ENCODE data around the gene PNPLA1. TPM values are rescaled to one million over a fixed set of nuclear protein-coding genes. Genes with fewer than 3 reads are reported as not detected.

Gene PNPLA1
- total RNA-seq, 1 experiment from 2014 or later, result 0.10 TPM

DNA sequence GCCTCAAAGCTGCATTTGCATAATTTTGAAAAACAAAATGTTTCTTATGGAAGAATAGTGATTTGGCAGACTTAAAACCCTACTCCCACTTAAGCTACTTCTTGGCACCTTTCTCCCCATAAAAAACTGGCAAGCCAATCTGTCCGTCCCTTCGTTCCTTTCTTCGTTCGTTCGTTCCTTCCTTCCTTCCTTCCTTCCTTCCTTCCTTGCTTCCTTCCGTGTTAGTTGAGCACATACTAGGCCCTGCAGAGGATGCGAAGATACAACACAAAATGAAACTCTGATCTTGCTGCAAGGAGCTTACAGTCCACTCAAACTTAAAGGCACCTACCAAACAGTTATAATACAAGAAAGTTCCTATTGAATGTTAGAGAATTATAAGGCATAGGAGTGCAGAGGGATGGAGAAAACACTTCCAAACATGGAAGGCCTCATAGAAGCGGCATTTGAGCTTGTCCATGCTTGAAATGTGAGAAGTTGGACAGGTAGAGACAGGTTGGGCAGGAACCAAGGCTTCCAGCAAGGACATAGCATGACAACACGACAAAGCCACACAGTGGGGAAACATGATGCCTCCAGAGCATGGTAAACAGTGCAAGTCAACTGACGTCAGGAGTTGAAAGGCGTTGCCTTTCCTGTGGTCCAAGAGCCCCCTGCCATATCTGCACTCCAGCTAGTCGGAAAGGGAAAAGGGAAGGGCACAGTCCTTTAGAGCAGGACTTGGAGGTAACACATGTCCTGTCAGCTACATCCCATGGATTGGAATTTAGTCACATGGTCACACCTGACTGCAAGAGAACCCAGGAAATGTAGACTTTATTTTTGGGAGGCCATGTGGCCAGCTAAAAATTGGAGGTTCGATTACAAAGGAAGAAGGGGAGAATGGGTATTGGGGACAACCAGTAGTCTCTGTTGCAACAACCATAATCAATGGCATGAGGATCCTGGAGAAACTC, 7.0 kb downstream of the PNPLA1 start:
- Histone ChIP-seq H3K4me3 (replicated peaks in 1 of 2; ENCODE audit: low read depth in 1 of 2, low read length in 2 of 2) (no peak overlapping the region), H3K27ac (ENCODE audit: low read depth, low read length) (no peak overlapping the region), H3K4me2 (ENCODE audit: low read length) (no peak overlapping the region), H2AFZ (ENCODE audit: low read depth, low read length, poor library complexity, severe bottlenecking) (no peak overlapping the region), H3K9me3 (ENCODE audit: control insufficient read depth in 1 of 2, insufficient read depth in 1 of 2, low read depth in 1 of 2, low read length in 2 of 2) (no peaks in the 10 kb centered on the region), H3K4me1 (ENCODE audit: control insufficient read depth in 1 of 2, insufficient read depth in 2 of 2, low read length in 2 of 2) (no peaks in the 10 kb centered on the region), H4K20me1 (ENCODE audit: insufficient read depth) (no peaks in the 10 kb centered on the region), H3K9ac (ENCODE audit: low read length) (no peak overlapping the region), H3K79me2 (ENCODE audit: insufficient read depth, low read length) (no peaks in the 10 kb centered on the region), H3K9me2 (ENCODE audit: insufficient read depth) (no peaks in the 10 kb centered on the region), H3K36me3 (ENCODE audit: control insufficient read depth in 1 of 2, insufficient read depth in 2 of 2, low read length in 2 of 2) (no peaks in the 10 kb centered on the region), H3K27me3 (ENCODE audit: insufficient read depth, low read length) (peaks cover 19% of the 10 kb centered on the region; the same call in 1 of the 2 replicates)
- TF ChIP-seq SIN3A (IDR thresholded peaks at IDR 0.05; ENCODE audit: low read depth) (no peak), POLR2AphosphoS5 (IDR thresholded peaks at IDR 0.05; ENCODE audit: low read depth, low read length) (no peak), ZNF274 (IDR thresholded peaks at IDR 0.05; ENCODE audit: low read depth, low read length) (no peak), REST (IDR thresholded peaks at IDR 0.05; ENCODE audit: low read depth) (no peak), FOSL1 (IDR thresholded peaks at IDR 0.05; ENCODE audit: low read depth) (no peak), ZFX (IDR thresholded peaks at IDR 0.05) (no peak), POLR2A (IDR thresholded peaks at IDR 0.05; ENCODE audit: borderline replicate concordance, extremely low read depth, insufficient read depth, insufficient read length) (no peak), CEBPB (IDR thresholded peaks at IDR 0.05; ENCODE audit: low read depth) (no peak), SP1 (IDR thresholded peaks at IDR 0.05; ENCODE audit: low read depth) (no peak), EZH2phosphoT487 (IDR thresholded peaks at IDR 0.05; ENCODE audit: borderline replicate concordance) (no peak), JUND (IDR thresholded peaks at IDR 0.05) (no peak), EGR1 (IDR thresholded peaks at IDR 0.05; ENCODE audit: low read depth) (no peak), TCF7L2 (IDR thresholded peaks at IDR 0.05; ENCODE audit: borderline replicate concordance, extremely low read depth, insufficient read depth, insufficient read length) (no peak)
- TF ChIP-seq, protein P1, sequence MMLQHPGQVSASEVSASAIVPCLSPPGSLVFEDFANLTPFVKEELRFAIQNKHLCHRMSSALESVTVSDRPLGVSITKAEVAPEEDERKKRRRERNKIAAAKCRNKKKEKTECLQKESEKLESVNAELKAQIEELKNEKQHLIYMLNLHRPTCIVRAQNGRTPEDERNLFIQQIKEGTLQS (IDR thresholded peaks at IDR 0.05), result no peak
- TF ChIP-seq, protein P2, sequence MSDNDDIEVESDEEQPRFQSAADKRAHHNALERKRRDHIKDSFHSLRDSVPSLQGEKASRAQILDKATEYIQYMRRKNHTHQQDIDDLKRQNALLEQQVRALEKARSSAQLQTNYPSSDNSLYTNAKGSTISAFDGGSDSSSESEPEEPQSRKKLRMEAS (IDR thresholded peaks at IDR 0.05), result no peak
- intact Hi-C loops (cut with micrococcal nuclease), result no loop called here
- ChIA-PET CTCF (interaction anchor here (0.7 kb wide), 1 partner anchor 26 kb away, joined by 3 read pairs; no protein-coding TSS in a partner anchor), POLR2A (no interaction called here), RAD21 (ENCODE audit: low non-redundant PET in 1 of 2, low total read pairs in 2 of 2, uncharacterized antibody in 2 of 2, unreplicated experiment in 2 of 2) (no interaction called here)
- DNase-seq (ENCODE audit: low read depth, low spot score), result no peak
- BruUV-seq (replicated peaks), result no TSS peak
- no peak for ATAC-seq

Data from HCT116 (cell line).